Breast epithelium (tissue), 3 donors: ENCODE results near the gene SLBP.

ENCODE experiments used
- CTCF ChIP-seq, 3 donors: fragments of 450-650 bp; IDR thresholded peaks; one replicate each; pipeline ENCODE4 v1.5.1; 2016 to 2017; ENCODE audit warnings: antibody characterized with exemption in 3 of 3, mild to moderate bottlenecking in 3 of 3, moderate library complexity in 3 of 3
- POLR2A ChIP-seq: fragments of 450-650 bp; IDR thresholded peaks from one replicate; pipeline ENCODE4 v1.6.1; 2016; ENCODE audit warnings: antibody characterized with exemption, mild to moderate bottlenecking, moderate library complexity
- POLR2AphosphoS5 ChIP-seq, 3 donors: sonication (generic); formaldehyde crosslinking; IDR thresholded peaks; one replicate each; pipeline ENCODE4 v1.6.1; 2017; ENCODE audit warnings: antibody characterized with exemption in 3 of 3

GRCh38 chr4:1656132-1656531 lies 56.0 kb downstream of the SLBP start:
- TF ChIP-seq POLR2A (no peak), CTCF (IDR thresholded peaks at IDR 0.05) (no peak), POLR2AphosphoS5 (IDR thresholded peaks at IDR 0.05) (no peak)
